H1 (cell line): ENCODE results near the gene ZNF593. TPM values are rescaled to one million over a fixed set of nuclear protein-coding genes. Genes with fewer than 3 reads are reported as not detected.

Experiments
- CTCF ChIA-PET: fragments of 300-600 bp; sonication (Branson Sonifier 250); formaldehyde crosslinking; loops from one replicate; lab custom pipeline; 2021; ENCODE audit not compliant: partially characterized antibody; lab: Charles Lee
- POLR2A ChIA-PET: fragments of 300-600 bp; sonication (Branson Sonifier 250); formaldehyde crosslinking; loops from one replicate; lab custom pipeline; 2021; ENCODE audit warnings: inconsistent platforms; ENCODE audit not compliant: partially characterized antibody; lab: Charles Lee
- DNase-seq, 2 experiments: peaks; one replicate each; pipeline versions ENCODE4 v3.0.0 to v3.0.0-alpha.2; 2010 to 2022; ENCODE audit warnings: low spot score in 2 of 2, low read depth in 1 of 2, mixed read lengths in 1 of 2
- FAIRE-seq: peaks from 2 replicates; lab custom pipeline; 2011; peaks lifted over from hg19 to GRCh38; lab: Jason Lieb, UNC
- H2AFZ ChIP-seq: 2 replicates; pipeline ENCODE4 v1.8.1; 2012; ENCODE audit warnings: low read length, inconsistent platforms
- H2AK5ac ChIP-seq: 2 replicates; pipeline ENCODE4 v1.6.1; 2013; ENCODE audit warnings: low read depth, low read length
- H2BK120ac ChIP-seq: replicated peaks from 2 replicates; pipeline ENCODE3; 2013; ENCODE audit warnings: low read depth, low read length, inconsistent platforms
- H2BK12ac ChIP-seq: 2 replicates; pipeline ENCODE4 v1.6.1; 2013; ENCODE audit warnings: low read depth, low read length
- H2BK15ac ChIP-seq: 2 replicates; pipeline ENCODE4 v1.6.1; 2013; ENCODE audit warnings: low read length
- H2BK20ac ChIP-seq: 2 replicates; pipeline ENCODE4 v1.6.1; 2013; ENCODE audit warnings: low read length
- H2BK5ac ChIP-seq: 2 replicates; pipeline ENCODE4 v1.6.1; 2013; ENCODE audit warnings: low read depth, low read length
- H3K14ac ChIP-seq: 2 replicates; pipeline ENCODE4 v1.6.1; 2013; ENCODE audit warnings: inconsistent platforms; ENCODE audit not compliant: insufficient read length
- H3K18ac ChIP-seq: 2 replicates; pipeline ENCODE4 v1.6.1; 2013; ENCODE audit warnings: low read length; ENCODE audit errors: extremely low read depth
- H3K23ac ChIP-seq: 2 replicates; pipeline ENCODE4 v1.6.1; 2013; ENCODE audit warnings: inconsistent platforms; ENCODE audit not compliant: insufficient read length
- H3K23me2 ChIP-seq: 2 replicates; pipeline ENCODE4 v1.6.1; 2013; ENCODE audit warnings: low read depth, low read length
- H3K27ac ChIP-seq: 2 replicates; pipeline ENCODE4 v1.6.1; 2011; ENCODE audit warnings: low read depth, low read length, inconsistent platforms
- H3K27me3 ChIP-seq, 4 experiments: replicated peaks in 1 of 4; 1 replicate in 1 of 4; 2 replicates in 3 of 4; pipeline versions ENCODE4 v1.6.1 to v1.8.1; 2011 to 2013; ENCODE audit warnings: low read length in 3 of 4, mild to moderate bottlenecking in 3 of 4, inconsistent platforms in 2 of 4, mixed read lengths in 2 of 4, moderate library complexity in 1 of 4; ENCODE audit not compliant: control insufficient read depth in 3 of 4, insufficient read depth in 3 of 4; ENCODE audit errors: extremely low read depth in 1 of 4
- H3K36me3 ChIP-seq, 4 experiments: 2 replicates each; pipeline versions ENCODE4 v1.6.1 to v1.8.1; 2011 to 2013; ENCODE audit warnings: mild to moderate bottlenecking in 4 of 4, low read length in 3 of 4, moderate library complexity in 2 of 4, control low read depth in 1 of 4, inconsistent platforms in 1 of 4; ENCODE audit not compliant: insufficient read depth in 4 of 4, control insufficient read depth in 2 of 4
- H3K4ac ChIP-seq: replicated peaks from 2 replicates; pipeline ENCODE3; 2013; ENCODE audit warnings: low read length, low read depth, mixed read lengths, inconsistent platforms; ENCODE audit not compliant: insufficient read length
- H3K4me1 ChIP-seq, 4 experiments: replicated peaks in 1 of 4; 1 replicate in 1 of 4; 2 replicates in 3 of 4; pipeline versions ENCODE4 v1.6.1 to v1.8.1; 2011 to 2013; ENCODE audit warnings: low read length in 3 of 4, inconsistent platforms in 2 of 4, mixed read lengths in 1 of 4; ENCODE audit not compliant: insufficient read depth in 4 of 4, control insufficient read depth in 3 of 4
- H3K4me2 ChIP-seq, 2 experiments: 2 replicates each; pipeline versions ENCODE4 v1.6.1 to v1.8.1; 2011 to 2013; ENCODE audit warnings: low read depth in 2 of 2, low read length in 2 of 2, control low read depth in 1 of 2, inconsistent platforms in 1 of 2, mild to moderate bottlenecking in 1 of 2; ENCODE audit not compliant: insufficient read depth in 1 of 2
- H3K4me3 ChIP-seq, 4 experiments: fragments of 200-600, 300-600 bp in 1 of 4; sonication (generic), shearing (Covaris generic), sonication (Bioruptor Twin) in 1 of 4; 2 replicates each; pipeline versions ENCODE4 v1.5.1 to v1.8.1; 2011 to 2016; ENCODE audit warnings: low read length in 4 of 4, low read depth in 3 of 4, control low read depth in 2 of 4, inconsistent platforms in 2 of 4, mild to moderate bottlenecking in 2 of 4, mixed read lengths in 1 of 4, moderate library complexity in 1 of 4; ENCODE audit not compliant: insufficient read depth in 2 of 4; ENCODE audit errors: extremely low read depth in 1 of 4
- H3K56ac ChIP-seq: replicated peaks from 2 replicates; pipeline ENCODE3; 2013; ENCODE audit warnings: low read depth, mild to moderate bottlenecking, mixed read lengths, low read length, inconsistent platforms; ENCODE audit not compliant: insufficient read length
- H3K79me1 ChIP-seq: 2 replicates; pipeline ENCODE4 v1.6.1; 2013; ENCODE audit warnings: low read depth, low read length, control low read depth
- H3K79me2 ChIP-seq, 2 experiments: 2 replicates each; pipeline versions ENCODE4 v1.6.1 to v1.8.1; 2012 to 2013; ENCODE audit warnings: low read length in 2 of 2, mild to moderate bottlenecking in 2 of 2, inconsistent platforms in 1 of 2; ENCODE audit not compliant: insufficient read depth in 2 of 2, control insufficient read depth in 1 of 2
- H3K9ac ChIP-seq, 4 experiments: replicated peaks in 1 of 4; 1 replicate in 1 of 4; 2 replicates in 3 of 4; pipeline versions ENCODE4 v1.6.1 to v1.8.1; 2011 to 2013; ENCODE audit warnings: low read depth in 3 of 4, low read length in 3 of 4, control low read depth in 2 of 4, mild to moderate bottlenecking in 2 of 4, moderate library complexity in 2 of 4, inconsistent platforms in 1 of 4; ENCODE audit errors: extremely low read depth in 1 of 4
- H3K9me3 ChIP-seq, 2 experiments: 2 replicates each; pipeline versions ENCODE4 v1.6.1 to v1.8.1; 2012 to 2013; ENCODE audit warnings: mild to moderate bottlenecking in 2 of 2, moderate library complexity in 2 of 2, control low read depth in 1 of 2, inconsistent platforms in 1 of 2, low read depth in 1 of 2, low read length in 1 of 2, mixed read lengths in 1 of 2; ENCODE audit not compliant: insufficient read depth in 2 of 2
- H4K20me1 ChIP-seq, 2 experiments: replicated peaks in 1 of 2; 2 replicates each; pipeline versions ENCODE3 to v1.8.1; 2011 to 2013; ENCODE audit warnings: inconsistent platforms in 2 of 2, low read length in 2 of 2, mild to moderate bottlenecking in 1 of 2; ENCODE audit not compliant: insufficient read depth in 2 of 2, control insufficient read depth in 1 of 2
- H4K5ac ChIP-seq: 2 replicates; pipeline ENCODE4 v1.6.1; 2013; ENCODE audit warnings: low read length, low read depth, mixed read lengths, inconsistent platforms; ENCODE audit not compliant: insufficient read length
- H4K8ac ChIP-seq: 2 replicates; pipeline ENCODE4 v1.8.0; 2013; ENCODE audit warnings: mild to moderate bottlenecking, moderate library complexity, low read length, inconsistent platforms; ENCODE audit not compliant: insufficient read depth; ENCODE audit errors: extremely low read depth
- H4K91ac ChIP-seq: replicated peaks from 2 replicates; pipeline ENCODE3; 2013; ENCODE audit warnings: low read length, mixed read lengths, inconsistent platforms; ENCODE audit not compliant: insufficient read length
- BRCA1 ChIP-seq: IDR thresholded peaks from 2 replicates; pipeline ENCODE4 v1.6.1; 2012; ENCODE audit warnings: low read depth, low read length, improper control_type of control experiment
- RNF2 ChIP-seq: fragments of 200-900, 300-1000 bp; sonication (generic); IDR thresholded peaks from 2 replicates; pipeline ENCODE4 v1.7.1; 2016; ENCODE audit warnings: borderline replicate concordance, low read depth, mild to moderate bottlenecking, antibody characterized with exemption, low read length; ENCODE audit not compliant: poor library complexity, severe bottlenecking; ENCODE audit errors: missing control alignments
- SRF ChIP-seq: IDR thresholded peaks from 2 replicates; pipeline ENCODE4 v1.6.1; 2011; ENCODE audit warnings: mild to moderate bottlenecking, low read depth, low read length, moderate library complexity
- SUZ12 ChIP-seq: fragments of 200-600 bp; sonication (generic); IDR thresholded peaks from 2 replicates; pipeline ENCODE4 v1.6.1; 2012; ENCODE audit warnings: mild to moderate bottlenecking, inconsistent platforms, low read length, moderate library complexity, mixed read lengths
- WGBS, 2 experiments: shearing (Covaris generic) in 1 of 2; methylation state at CpG; one replicate each; pipeline versions ENCODE4 v1.1.6 to v1.1.7; 2013 to 2015; ENCODE audit warnings: low lambda C conversion rate in 2 of 2, mixed read lengths in 2 of 2, inconsistent platforms in 1 of 2, low coverage in 1 of 2, missing lambda C conversion rate in 1 of 2; ENCODE audit not compliant: insufficient replicate concordance in 2 of 2, insufficient coverage in 1 of 2, insufficient read length in 1 of 2; ENCODE audit errors: extremely low coverage in 1 of 2, missing lambda C conversion rate in 1 of 2; 5-methylcytosine and 5-hydroxymethylcytosine counted together
- polyA plus RNA-seq, 7 experiments: library from polyadenylated mRNA; depleted of rRNA in 3 of 7; stranded (reverse) in 5 of 7; unstranded in 2 of 7; fragments of >200 nt in 5 of 7; fragments of 200-250 nt in 2 of 7; gene quantifications; 1 replicate in 5 of 7; 2 replicates in 1 of 7; 4 replicates in 1 of 7; pipeline versions ENCODE4 v1.2.1 to v1.2.3, GENCODE V29; 2011 to 2013; ENCODE audit warnings: missing spikeins in 2 of 7, mixed read lengths in 2 of 7
- total RNA-seq: library from RNA; stranded (reverse); fragmentation: NEBNext Ultra II Directional; extraction: Animal tissue kit (Norgen Biotek cat#: 25700); gene quantifications from 2 replicates; pipeline ENCODE4 v1.2.1, GENCODE V29; 2021

Gene ZNF593
- total and polyA plus RNA-seq, 2 of the 8 experiments (the other 6 are each of a cell fraction or from before 2014, with no cell fraction given) = 38.2 to 68.0 TPM

DNA sequence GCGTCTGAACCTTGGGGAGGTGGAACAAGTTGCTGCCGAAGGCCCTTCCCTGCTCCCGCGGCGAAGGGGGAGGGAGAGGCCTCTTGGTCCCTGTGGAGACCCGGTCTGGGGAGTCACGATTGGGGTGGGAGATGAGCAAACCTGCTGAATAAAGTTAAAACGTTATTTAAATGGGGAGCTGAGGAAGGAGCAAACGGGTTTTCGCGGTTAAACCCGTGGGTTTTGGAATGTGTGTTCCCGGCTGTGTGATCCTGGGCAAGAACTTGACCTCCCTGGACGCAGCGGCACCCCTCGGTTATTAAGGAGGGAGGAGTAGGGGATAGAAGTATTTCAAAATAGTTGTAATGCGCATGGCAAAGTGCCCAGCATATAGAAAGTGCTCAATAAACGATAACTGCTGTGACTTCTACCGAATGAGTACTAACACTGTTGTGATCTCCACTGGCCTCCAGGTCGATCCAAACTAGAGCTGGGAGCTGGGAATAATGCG, 7.4 kb upstream of the ZNF593 start:
- Histone ChIP-seq H3K36me3 (no peaks in the 10 kb centered on the region), H3K27me3 (peaks cover 35 to 73% (median 67%) of the 10 kb centered on the region in 4 experiments), H2BK12ac (no peak overlapping the region), H2AK5ac (no peak overlapping the region), H2BK5ac (no peak overlapping the region), H3K27ac (no peak overlapping the region), H3K4ac (no peak overlapping the region), H3K79me1 (no peaks in the 10 kb centered on the region), H3K23ac (no peak overlapping the region), H4K20me1 (peaks cover 3 to 5% of the 10 kb centered on the region in 2 experiments), H4K91ac (no peak overlapping the region), H4K8ac (no peak overlapping the region; the same call in 1 of the 2 replicates), H2AFZ (no peak overlapping the region; the same call in 1 of the 2 replicates), H3K4me1 (peaks cover 9 to 45% (median 20%) of the 10 kb centered on the region in 4 experiments), H3K9me3 (no peaks in the 10 kb centered on the region), H2BK20ac (no peak overlapping the region), H3K56ac (no peak overlapping the region), H4K5ac (no peak overlapping the region), H3K4me3 (peak overlapping the region; percentile 3 to 66 (median 46)), H2BK15ac (no peak overlapping the region), H3K9ac (no peak overlapping the region), H3K4me2 (peak overlapping the region; percentile 44 to 95), H3K79me2 (no peaks in the 10 kb centered on the region), H2BK120ac (no peak overlapping the region), H3K18ac (peak overlapping the region; percentile 60; the same call in 1 of the 2 replicates), H3K14ac (no peak overlapping the region), H3K23me2 (peaks cover 8% of the 10 kb centered on the region; the same call in 1 of the 2 replicates)
- ChIA-PET POLR2A (interaction anchor here (1.2 kb wide), 1 partner anchor 14 kb away, joined by 3 read pairs; no protein-coding TSS in a partner anchor), CTCF (interaction anchor here (0.8 to 4.0 kb wide), 12 partner anchors 9 to 132 kb away, joined by 3 to 18 read pairs (median 4); partner anchors contain the start of gene CEP85)
- DNase-seq = peak in 1 of 2 experiments; percentile 66
- 22% methylated on average over 20 of the region's 21 CpGs; no CpG with 5 or more reads in 1 of the 2 experiments for WGBS, 2 experiments
- TF ChIP-seq RNF2 (peak; percentile 30), BRCA1 (no peak), SUZ12 (peak; percentile 56), SRF (no peak)
- no peak for FAIRE-seq
